Activated T-helper 2 cell treated with anti-CD3 and anti-CD28 coated beads, Interferon-gamma antibody, Interleukin-2, Interleukin-4, amounts not matched to agents 10 μg/mL and 5 μg/mL and 100 μg/mL, durations not matched to agents 14 hours and 24 hours and 36 hours (primary cell): ENCODE results near the gene GPC1. TPM values are rescaled to one million over a fixed set of nuclear protein-coding genes. Genes with fewer than 3 reads are reported as not detected.
A peak's percentile ranks its signal among the peaks of the same experiment; 100 is the strongest.
"Not testable (repeated sequence)": the region's sequence is repeated elsewhere in the genome, so short reads cannot be mapped to it uniquely, and the experiment has no call there.

Experiments
- DNase-seq: peaks from one replicate; pipeline ENCODE4 v3.0.0; 2021; ENCODE audit warnings: low spot score
- H3K27ac Mint-ChIP-seq: one replicate; pipeline ENCODE4 v1.8.0; 2021; ENCODE audit warnings: mixed read lengths
- H3K27me3 Mint-ChIP-seq: one replicate; pipeline ENCODE4 v1.8.0; 2021; ENCODE audit warnings: low read depth, mixed read lengths
- H3K36me3 Mint-ChIP-seq: one replicate; pipeline ENCODE4 v1.8.0; 2021; ENCODE audit warnings: low read depth, mixed read lengths
- H3K4me1 Mint-ChIP-seq: one replicate; pipeline ENCODE4 v1.8.0; 2021; ENCODE audit warnings: low read depth, mixed read lengths
- H3K4me3 Mint-ChIP-seq: one replicate; pipeline ENCODE4 v1.8.0; 2021; ENCODE audit warnings: low read depth, mild to moderate bottlenecking, moderate library complexity, mixed read lengths
- H3K9me3 Mint-ChIP-seq: one replicate; pipeline ENCODE4 v1.8.0; 2021; ENCODE audit warnings: mixed read lengths
- intact Hi-C: fragments of 100-400 bp; cut with micrococcal nuclease; formaldehyde crosslinking; loops from one replicate; pipeline ENCODE4 v1.15.1; 2023
- total RNA-seq: library from RNA; stranded (reverse); gene quantifications from 2 replicates; pipeline ENCODE4 v1.2.3, GENCODE V29; 2022

The GPC1 gene
- total RNA-seq, 1 donor from 2014 or later = 21.9 TPM

DNA sequence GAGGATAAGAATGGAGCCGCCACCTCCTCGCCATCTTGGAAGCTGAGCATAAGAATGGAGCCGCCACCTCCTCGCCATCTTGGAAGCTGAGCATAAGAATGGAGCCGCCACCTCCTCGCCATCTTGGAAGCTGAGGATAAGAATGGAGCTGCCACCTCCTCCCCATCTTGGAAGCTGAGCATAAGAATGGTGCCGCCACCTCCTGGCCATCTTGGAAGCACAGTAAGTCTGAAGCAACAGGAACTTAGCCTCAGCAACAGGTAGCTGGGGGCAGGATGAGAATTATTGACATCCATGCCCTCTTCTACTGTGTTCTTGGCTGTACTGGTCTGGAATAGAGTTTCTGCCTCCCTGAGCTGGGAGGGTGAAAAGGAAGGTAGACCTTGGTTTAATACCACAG, 61.6 kb downstream of the GPC1 start:
- H3K27me3 Mint-ChIP-seq, H3K4me1 Mint-ChIP-seq, intact Hi-C loops, H3K4me3 Mint-ChIP-seq, DNase-seq, H3K27ac Mint-ChIP-seq: not testable (repeated sequence)
- Mint-ChIP-seq H3K9me3 (peaks cover 10% of the 10 kb centered on the region), H3K36me3 (peaks cover 17% of the 10 kb centered on the region)

GRCh38 chr2:240498171-240498957, 62.9 kb downstream of the GPC1 start:
- Mint-ChIP-seq H3K4me3 (no peak overlapping the region), H3K9me3 (peaks cover 3% of the 10 kb centered on the region), H3K27me3 (no peaks in the 10 kb centered on the region), H3K27ac (no peak overlapping the region), H3K4me1 (no peaks in the 10 kb centered on the region), H3K36me3 (peaks cover 15% of the 10 kb centered on the region)
- intact Hi-C loops = no loop called here
- no peak for DNase-seq

DNA sequence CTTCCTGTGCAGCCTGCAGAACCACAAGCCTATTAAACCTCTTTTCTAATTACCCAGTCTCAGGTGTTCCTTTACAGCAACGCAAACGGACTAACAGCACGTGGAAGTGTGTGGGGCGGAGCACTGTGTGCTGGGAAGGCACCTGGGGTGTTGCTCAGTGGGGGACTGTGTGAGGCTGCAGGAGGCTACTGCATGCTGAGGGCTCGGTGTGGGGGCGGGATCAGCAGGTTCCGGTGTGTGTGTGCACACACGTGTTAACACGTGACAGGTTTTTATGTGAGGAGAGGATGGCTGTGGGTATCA, 63.4 kb downstream of the GPC1 start:
- H3K36me3 Mint-ChIP-seq = peaks cover 12% of the 10 kb centered on the region
- H3K27ac Mint-ChIP-seq = no peak overlapping the region
- no peaks in the 10 kb centered on the region for H3K27me3 Mint-ChIP-seq
- H3K4me1 Mint-ChIP-seq = no peaks in the 10 kb centered on the region
- intact Hi-C loops = no loop called here
- no peaks in the 10 kb centered on the region for H3K9me3 Mint-ChIP-seq
- H3K4me3 Mint-ChIP-seq = no peak overlapping the region
- DNase-seq = no peak

DNA sequence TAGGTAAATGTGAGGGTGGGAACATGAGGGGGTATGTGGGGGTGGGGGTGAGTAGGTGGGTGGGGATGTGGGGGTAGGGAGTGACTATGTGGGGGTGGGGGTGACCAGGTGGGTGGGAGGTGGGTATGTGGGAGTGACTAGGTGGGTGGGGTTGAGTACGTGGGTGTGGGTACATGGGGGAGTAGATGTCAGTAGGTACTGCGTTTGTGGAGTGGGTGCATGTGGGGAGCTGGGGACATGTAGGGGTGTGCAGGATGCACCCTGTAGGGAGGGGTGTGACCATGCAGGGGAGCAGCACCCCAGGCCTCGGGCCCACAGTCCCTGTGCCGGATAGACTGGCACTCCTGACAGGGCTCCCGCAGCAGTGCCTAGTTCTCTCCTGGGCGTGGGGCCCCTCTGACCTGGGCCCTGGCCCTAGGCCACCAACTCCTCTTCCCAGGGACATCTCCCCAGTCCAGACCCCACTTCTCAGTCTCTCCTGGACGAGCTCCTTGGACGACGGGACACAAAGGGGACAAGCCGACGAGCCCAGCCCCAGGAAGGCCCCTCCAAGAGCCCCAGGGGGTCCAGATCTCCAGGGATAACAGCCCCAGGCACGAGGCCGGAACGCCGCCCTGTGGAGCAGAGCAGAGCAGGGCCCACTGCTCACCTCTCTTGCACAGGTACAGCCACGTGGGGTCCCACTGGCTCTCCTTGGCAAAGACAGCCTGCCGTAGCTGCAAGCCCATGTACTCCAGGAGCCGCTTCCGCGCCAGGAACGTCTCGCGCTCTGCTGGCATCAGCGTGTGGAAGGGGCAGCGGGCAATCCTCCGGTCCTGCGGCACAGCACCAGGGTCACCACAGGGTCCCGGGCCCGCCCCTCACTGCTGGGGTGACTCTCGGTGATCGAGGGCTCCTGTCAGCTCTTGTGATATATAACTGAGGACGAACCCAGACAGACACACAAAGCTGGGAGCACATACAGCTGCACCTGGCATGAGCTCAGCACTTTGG, 64.1 kb downstream of the GPC1 start:
- intact Hi-C loops = no loop called here
- DNase-seq = no peak
- H3K36me3 Mint-ChIP-seq = peaks cover 12% of the 10 kb centered on the region
- no peak overlapping the region for H3K27ac Mint-ChIP-seq
- no peaks in the 10 kb centered on the region for H3K4me1 Mint-ChIP-seq
- H3K27me3 Mint-ChIP-seq = no peaks in the 10 kb centered on the region
- no peak overlapping the region for H3K4me3 Mint-ChIP-seq
- H3K9me3 Mint-ChIP-seq = no peaks in the 10 kb centered on the region

DNA sequence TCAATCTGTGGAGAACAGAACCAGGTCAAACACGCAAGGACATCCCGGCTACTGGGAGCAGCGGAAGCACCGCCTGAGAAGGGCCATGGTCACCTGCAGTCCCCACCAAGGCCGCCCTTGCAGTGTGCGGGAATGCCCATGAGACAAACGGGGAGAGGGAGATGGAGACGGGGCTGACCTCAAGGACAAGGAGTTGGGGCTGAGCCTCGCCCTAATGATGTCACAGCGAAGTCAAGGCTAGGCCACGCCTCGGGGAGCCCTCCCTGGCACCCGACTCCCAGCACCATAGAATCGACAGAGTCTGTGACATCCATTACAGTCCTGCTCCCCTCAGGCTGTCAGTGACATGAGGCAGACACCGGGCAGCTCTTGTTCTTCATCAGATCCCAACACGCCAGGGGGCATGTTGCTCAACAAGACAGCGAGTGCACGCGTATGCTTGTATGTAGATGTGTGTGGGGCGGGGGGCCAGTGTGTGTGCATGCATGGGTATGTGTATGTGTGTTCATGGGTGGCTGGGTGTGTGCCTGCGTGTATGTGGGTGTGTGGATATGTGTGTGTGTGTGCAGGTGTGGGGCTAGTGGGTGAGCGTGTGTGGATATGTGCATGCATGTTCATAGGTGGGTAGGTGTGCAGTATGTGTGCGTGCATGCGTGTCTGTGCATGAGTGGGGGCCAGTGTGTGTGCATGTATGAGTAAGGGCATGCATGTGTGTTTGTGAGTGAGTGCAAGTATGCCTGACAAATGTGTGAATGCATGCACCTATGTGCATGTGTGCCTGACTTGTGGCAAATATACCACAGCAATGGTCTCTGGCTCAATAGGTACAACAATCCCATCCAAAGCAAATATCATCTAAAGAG, 65.3 kb downstream of the GPC1 start:
- Mint-ChIP-seq H3K4me1 (no peaks in the 10 kb centered on the region), H3K9me3 (no peaks in the 10 kb centered on the region), H3K27me3 (no peaks in the 10 kb centered on the region), H3K27ac (no peak overlapping the region), H3K36me3 (peaks cover 7% of the 10 kb centered on the region), H3K4me3 (no peak overlapping the region)
- intact Hi-C loops = no loop called here
- DNase-seq = no peak

DNA sequence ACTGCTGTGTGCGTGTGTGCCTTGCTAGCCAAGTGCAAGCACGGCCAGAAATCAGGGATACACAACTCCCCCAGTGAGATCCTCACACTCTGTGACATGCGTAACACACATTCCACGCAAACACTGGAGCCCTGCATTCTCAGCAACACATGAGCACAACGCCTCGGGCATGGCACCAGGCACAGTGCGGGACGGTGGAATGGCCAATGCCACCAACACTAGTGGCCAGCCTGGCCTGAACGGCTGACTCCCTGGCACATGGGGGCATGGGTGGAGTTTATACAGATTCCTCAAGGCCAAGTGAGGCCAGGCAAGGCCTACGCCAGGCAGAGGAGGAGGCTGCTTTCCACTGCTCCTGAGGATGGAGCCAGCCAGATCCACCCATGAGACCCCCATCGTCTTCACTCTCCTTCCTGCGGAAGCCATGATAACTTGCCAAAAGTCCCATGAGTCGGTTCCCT, 66.1 kb downstream of the GPC1 start:
- no peak for DNase-seq
- no peaks in the 10 kb centered on the region for H3K27me3 Mint-ChIP-seq

DNA sequence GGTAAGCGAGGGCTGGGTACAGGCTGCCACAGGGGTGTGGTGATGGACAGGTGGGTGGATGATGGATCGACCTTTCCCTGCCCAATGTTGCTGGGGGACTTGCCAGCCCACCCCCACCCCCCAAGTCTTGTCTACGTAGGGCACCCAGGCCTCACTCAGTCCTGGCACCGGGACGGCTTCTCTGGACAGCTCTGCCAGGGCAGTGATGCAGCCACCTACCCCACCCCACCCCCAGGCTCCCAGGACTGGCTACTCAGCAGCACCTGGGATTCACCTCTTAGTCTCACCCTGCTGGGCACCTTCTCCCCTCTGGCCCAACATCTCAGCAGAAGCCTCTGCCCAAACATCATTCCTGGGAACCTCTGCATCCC, 66.6 kb downstream of the GPC1 start:
- Mint-ChIP-seq H3K9me3 (no peaks in the 10 kb centered on the region), H3K27me3 (no peaks in the 10 kb centered on the region), H3K36me3 (peaks cover 6% of the 10 kb centered on the region), H3K27ac (no peak overlapping the region), H3K4me3 (no peak overlapping the region), H3K4me1 (no peaks in the 10 kb centered on the region)
- DNase-seq = no peak
- intact Hi-C loops = no loop called here

More for the DNA sequence above, 66.1 kb downstream of the GPC1 start:
- H3K36me3 Mint-ChIP-seq = peaks cover 6% of the 10 kb centered on the region
- intact Hi-C loops = no loop called here
- H3K9me3 Mint-ChIP-seq = no peaks in the 10 kb centered on the region
- H3K4me3 Mint-ChIP-seq = no peak overlapping the region
- no peak overlapping the region for H3K27ac Mint-ChIP-seq
- no peaks in the 10 kb centered on the region for H3K4me1 Mint-ChIP-seq

DNA sequence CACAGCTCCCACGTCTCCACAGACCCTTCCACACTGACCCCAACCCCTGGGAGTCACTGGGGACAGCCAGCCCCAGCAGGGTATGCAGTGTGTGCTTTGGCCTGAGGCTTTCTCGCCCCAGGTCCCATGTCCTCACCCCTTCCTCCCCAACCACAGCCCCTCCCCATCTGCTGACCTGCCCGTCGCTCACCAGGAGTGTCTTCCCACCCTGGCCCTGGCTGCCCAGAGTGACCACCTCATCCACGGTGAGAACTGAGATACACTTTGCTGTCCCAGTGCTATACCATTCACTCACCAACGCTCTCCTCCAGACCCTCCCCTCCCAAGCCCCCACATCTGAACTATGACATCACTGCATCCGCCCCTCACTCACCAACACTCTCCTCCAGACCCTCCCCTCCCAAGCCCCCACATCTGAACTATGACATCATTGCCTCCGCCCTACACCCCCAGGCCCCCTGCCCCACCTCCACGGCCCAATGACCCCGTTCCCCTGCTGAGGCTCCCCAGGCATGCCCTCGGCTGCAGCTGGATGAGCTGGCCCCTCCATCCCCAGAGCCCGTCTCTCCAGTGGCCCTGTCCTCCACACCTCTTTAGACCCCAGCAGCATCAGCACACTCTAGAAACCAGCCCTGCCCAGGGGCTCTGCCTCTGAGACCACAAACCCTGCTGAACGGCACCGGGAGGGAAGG, 67.1 kb downstream of the GPC1 start:
- intact Hi-C loops = no loop called here
- Mint-ChIP-seq H3K9me3 (no peaks in the 10 kb centered on the region), H3K4me3 (no peak overlapping the region), H3K27me3 (no peaks in the 10 kb centered on the region), H3K36me3 (peaks cover 6% of the 10 kb centered on the region), H3K27ac (no peak overlapping the region), H3K4me1 (no peaks in the 10 kb centered on the region)
- DNase-seq = no peak

DNA sequence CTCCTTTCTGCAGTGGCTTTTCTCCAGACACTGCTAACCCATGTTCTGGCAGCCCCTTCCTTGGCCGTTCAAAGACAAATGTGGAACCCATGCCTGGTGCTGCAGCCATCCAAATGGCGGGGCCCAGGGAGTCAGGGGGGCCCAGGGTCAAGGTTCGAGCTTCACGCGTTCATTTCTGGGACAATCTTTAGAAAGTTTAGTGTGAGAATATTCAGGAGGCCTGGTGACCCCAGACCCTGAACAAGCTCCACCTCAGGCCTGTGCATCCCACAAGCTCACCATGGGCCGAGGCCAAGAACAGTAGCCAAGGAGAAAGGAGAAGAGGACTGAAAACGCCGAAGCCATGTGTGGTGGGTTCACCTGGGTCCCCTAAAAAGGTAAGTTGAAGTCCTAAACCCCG, 67.9 kb downstream of the GPC1 start:
- Mint-ChIP-seq H3K36me3 (peaks cover 6% of the 10 kb centered on the region), H3K4me1 (no peaks in the 10 kb centered on the region), H3K27me3 (no peaks in the 10 kb centered on the region), H3K27ac (no peak overlapping the region), H3K4me3 (no peak overlapping the region), H3K9me3 (no peaks in the 10 kb centered on the region)
- no peak for DNase-seq
- intact Hi-C loops = no loop called here

- Mint-ChIP-seq H3K4me1 (no peaks in the 10 kb centered on the region), H3K9me3 (no peaks in the 10 kb centered on the region)
- DNase-seq = no peak
Measured at GRCh38 chr2:240503848-240504247, 68.4 kb downstream of the GPC1 start.

DNA sequence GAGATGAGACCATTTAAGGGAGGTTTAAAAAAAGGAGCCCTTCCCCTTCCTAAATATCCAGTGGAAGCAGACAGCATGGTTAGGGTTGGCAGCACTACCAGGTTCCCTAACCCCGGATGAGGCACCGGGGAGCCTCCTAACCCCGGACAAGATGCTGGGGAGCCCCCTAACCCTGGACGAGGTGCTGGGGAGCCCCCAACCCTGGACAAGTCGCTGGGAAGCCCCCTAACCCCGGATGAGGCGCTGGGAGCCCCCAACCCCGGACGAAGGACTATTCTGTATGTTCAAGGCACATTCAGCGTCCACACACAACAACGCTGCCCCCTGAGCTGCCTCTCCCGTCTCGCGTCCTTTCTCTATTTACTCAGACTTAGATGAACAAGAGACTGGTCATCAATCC, 70.4 kb downstream of the GPC1 start:
- H3K4me1 Mint-ChIP-seq = no peaks in the 10 kb centered on the region
- H3K36me3 Mint-ChIP-seq = no peaks in the 10 kb centered on the region
- H3K27ac Mint-ChIP-seq = no peak overlapping the region
- peak; percentile 4 for DNase-seq
- no peak overlapping the region for H3K4me3 Mint-ChIP-seq
- no peaks in the 10 kb centered on the region for H3K9me3 Mint-ChIP-seq
- H3K27me3 Mint-ChIP-seq = no peaks in the 10 kb centered on the region
- intact Hi-C loops = no loop called here

More at GRCh38 chr2:240503848-240504247, 68.4 kb downstream of the GPC1 start:
- no peaks in the 10 kb centered on the region for H3K27me3 Mint-ChIP-seq
- no peak overlapping the region for H3K4me3 Mint-ChIP-seq
- intact Hi-C loops = no loop called here
- peaks cover 2% of the 10 kb centered on the region for H3K36me3 Mint-ChIP-seq
- H3K27ac Mint-ChIP-seq = no peak overlapping the region

- H3K27me3 Mint-ChIP-seq = no peaks in the 10 kb centered on the region
- DNase-seq = no peak
Measured at GRCh38 chr2:240506406-240507059, 71.1 kb downstream of the GPC1 start.

More at GRCh38 chr2:240506406-240507059, 71.1 kb downstream of the GPC1 start:
- Mint-ChIP-seq H3K4me3 (no peak overlapping the region), H3K9me3 (no peaks in the 10 kb centered on the region), H3K4me1 (no peaks in the 10 kb centered on the region), H3K36me3 (no peaks in the 10 kb centered on the region), H3K27ac (no peak overlapping the region)
- intact Hi-C loops = no loop called here
